ENCODE measurements around the gene BCL7A.

The BCL7A gene

DNA sequence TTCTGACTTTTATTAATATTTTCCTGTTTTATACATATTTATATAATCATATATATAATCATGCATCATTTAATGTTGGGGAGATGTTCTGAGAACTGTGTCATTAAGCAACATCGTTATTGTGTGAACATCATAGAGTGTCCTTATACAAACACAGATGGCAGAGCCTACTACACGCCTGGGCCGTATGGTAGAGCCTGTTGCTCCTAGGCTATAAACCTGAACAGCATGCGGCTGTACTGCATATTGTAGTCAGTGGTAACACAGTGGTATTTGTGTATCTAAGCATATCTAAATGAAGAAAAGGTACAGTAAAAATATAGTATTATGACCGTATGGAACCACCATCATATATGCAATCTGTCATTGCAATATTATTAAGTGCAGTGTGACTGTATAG, 44.7 kb upstream of the BCL7A start:
- TF ChIP-seq, protein P1, sequence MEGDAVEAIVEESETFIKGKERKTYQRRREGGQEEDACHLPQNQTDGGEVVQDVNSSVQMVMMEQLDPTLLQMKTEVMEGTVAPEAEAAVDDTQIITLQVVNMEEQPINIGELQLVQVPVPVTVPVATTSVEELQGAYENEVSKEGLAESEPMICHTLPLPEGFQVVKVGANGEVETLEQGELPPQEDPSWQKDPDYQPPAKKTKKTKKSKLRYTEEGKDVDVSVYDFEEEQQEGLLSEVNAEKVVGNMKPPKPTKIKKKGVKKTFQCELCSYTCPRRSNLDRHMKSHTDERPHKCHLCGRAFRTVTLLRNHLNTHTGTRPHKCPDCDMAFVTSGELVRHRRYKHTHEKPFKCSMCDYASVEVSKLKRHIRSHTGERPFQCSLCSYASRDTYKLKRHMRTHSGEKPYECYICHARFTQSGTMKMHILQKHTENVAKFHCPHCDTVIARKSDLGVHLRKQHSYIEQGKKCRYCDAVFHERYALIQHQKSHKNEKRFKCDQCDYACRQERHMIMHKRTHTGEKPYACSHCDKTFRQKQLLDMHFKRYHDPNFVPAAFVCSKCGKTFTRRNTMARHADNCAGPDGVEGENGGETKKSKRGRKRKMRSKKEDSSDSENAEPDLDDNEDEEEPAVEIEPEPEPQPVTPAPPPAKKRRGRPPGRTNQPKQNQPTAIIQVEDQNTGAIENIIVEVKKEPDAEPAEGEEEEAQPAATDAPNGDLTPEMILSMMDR (IDR thresholded peaks at IDR 0.05; ENCODE audit: insufficient read depth, low read length, poor library complexity, severe bottlenecking): no peak
- TF ChIP-seq EZH2phosphoT487 (conservative IDR thresholded peaks at IDR 0.05; ENCODE audit: low read length): no peak
- peaks cover 5% of the 10 kb centered on the region; the same call in 1 of the 2 replicates for H3K9me3 ChIP-seq (ENCODE audit: insufficient read depth, low read length)
- H3K4me3 ChIP-seq (ENCODE audit: insufficient read depth, low read length, poor library complexity, severe bottlenecking): no peak overlapping the region
- H3K4me2 ChIP-seq (ENCODE audit: low read depth, low read length, poor library complexity, severe bottlenecking): no peak overlapping the region
- H3K27me3 ChIP-seq (ENCODE audit: low read length): no peaks in the 10 kb centered on the region
- H3K27ac ChIP-seq (ENCODE audit: low read depth, low read length): no peak overlapping the region
- H3K36me3 ChIP-seq (ENCODE audit: low read length): no peaks in the 10 kb centered on the region
- peaks cover 33% of the 10 kb centered on the region for H3F3A ChIP-seq (ENCODE audit: insufficient read depth)
- H2AFZ ChIP-seq (ENCODE audit: low read depth, low read length, severe bottlenecking): no peak overlapping the region
- no peak overlapping the region for H3K9ac ChIP-seq (ENCODE audit: low read length)
- no peaks in the 10 kb centered on the region for H3K79me2 ChIP-seq (ENCODE audit: insufficient read depth, low read length)
- no peaks in the 10 kb centered on the region for H4K20me1 ChIP-seq (ENCODE audit: low read depth, low read length)
- H3K9me2 ChIP-seq (replicated peaks; ENCODE audit: insufficient read depth, low read length): no peaks in the 10 kb centered on the region

GRCh38 chr12:121980191-121980891, 41.3 kb upstream of the BCL7A start:
- H3K4me2 ChIP-seq (ENCODE audit: low read depth, low read length, poor library complexity, severe bottlenecking): peak overlapping the region; percentile 71

DNA sequence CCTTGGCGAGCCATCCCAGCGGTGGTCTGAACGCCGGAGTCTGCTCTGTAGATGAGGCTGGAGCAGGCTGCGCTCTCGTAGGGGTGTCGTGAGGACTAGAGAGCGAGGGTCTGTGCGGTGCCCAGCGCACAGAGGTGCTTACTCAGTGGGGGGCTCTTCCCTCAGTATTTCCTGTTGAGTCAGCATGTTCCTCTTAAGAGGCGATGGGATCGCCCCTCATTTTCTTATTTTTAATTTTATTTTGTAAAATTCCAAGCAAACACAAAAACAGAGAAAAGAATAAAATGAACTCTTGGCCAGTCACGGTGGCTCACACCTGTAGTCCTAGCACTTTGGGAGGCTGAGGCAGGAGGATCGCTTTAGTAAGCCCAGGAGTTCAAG, 40.8 kb upstream of the BCL7A start:
- Histone ChIP-seq H3K9ac (ENCODE audit: low read length) (peak overlapping the region; percentile 61), H3K36me3 (ENCODE audit: low read length) (no peaks in the 10 kb centered on the region), H3K9me3 (ENCODE audit: insufficient read depth, low read length) (no peaks in the 10 kb centered on the region), H3K4me3 (ENCODE audit: insufficient read depth, low read length, poor library complexity, severe bottlenecking) (no peak overlapping the region), H3K27ac (ENCODE audit: low read depth, low read length) (peak overlapping the region; percentile 99), H3K27me3 (ENCODE audit: low read length) (no peaks in the 10 kb centered on the region), H3K4me2 (ENCODE audit: low read depth, low read length, poor library complexity, severe bottlenecking) (peak overlapping the region; percentile 71), H3K9me2 (replicated peaks; ENCODE audit: insufficient read depth, low read length) (no peaks in the 10 kb centered on the region), H4K20me1 (ENCODE audit: low read depth, low read length) (no peaks in the 10 kb centered on the region), H2AFZ (ENCODE audit: low read depth, low read length, severe bottlenecking) (no peak overlapping the region), H3K79me2 (ENCODE audit: insufficient read depth, low read length) (peaks cover 6% of the 10 kb centered on the region; the same call in 1 of the 2 replicates), H3F3A (ENCODE audit: insufficient read depth) (peaks cover 62% of the 10 kb centered on the region)
- TF ChIP-seq EZH2phosphoT487 (conservative IDR thresholded peaks at IDR 0.05; ENCODE audit: low read length): no peak
- TF ChIP-seq, protein P1 (IDR thresholded peaks at IDR 0.05; ENCODE audit: insufficient read depth, low read length, poor library complexity, severe bottlenecking): no peak

More at GRCh38 chr12:121980191-121980891, 41.3 kb upstream of the BCL7A start:
- Histone ChIP-seq H3K27me3 (ENCODE audit: low read length) (no peaks in the 10 kb centered on the region), H3K36me3 (ENCODE audit: low read length) (no peaks in the 10 kb centered on the region), H3K27ac (ENCODE audit: low read depth, low read length) (peak overlapping the region; percentile 99), H3K9ac (ENCODE audit: low read length) (peak overlapping the region; percentile 61), H3K79me2 (ENCODE audit: insufficient read depth, low read length) (peaks cover 6% of the 10 kb centered on the region; the same call in 1 of the 2 replicates), H2AFZ (ENCODE audit: low read depth, low read length, severe bottlenecking) (no peak overlapping the region), H3K9me3 (ENCODE audit: insufficient read depth, low read length) (no peaks in the 10 kb centered on the region), H3K4me3 (ENCODE audit: insufficient read depth, low read length, poor library complexity, severe bottlenecking) (no peak overlapping the region), H3K9me2 (replicated peaks; ENCODE audit: insufficient read depth, low read length) (no peaks in the 10 kb centered on the region), H4K20me1 (ENCODE audit: low read depth, low read length) (no peaks in the 10 kb centered on the region), H3F3A (ENCODE audit: insufficient read depth) (peaks cover 62% of the 10 kb centered on the region)
- TF ChIP-seq EZH2phosphoT487 (conservative IDR thresholded peaks at IDR 0.05; ENCODE audit: low read length): no peak
- TF ChIP-seq, protein P1 (IDR thresholded peaks at IDR 0.05; ENCODE audit: insufficient read depth, low read length, poor library complexity, severe bottlenecking): no peak

Data from SU-DHL-6 (cell line).